ENCODE measurements around the gene SOX8.
A peak's percentile ranks its signal among the peaks of the same experiment; 100 is the strongest.

Gene SOX8

GRCh38 chr16:974611-975261 lies 6.8 kb upstream of the SOX8 start:
- DNase-seq = no peak

- DNase-seq = no peak
Measured at GRCh38 chr16:975291-975690, 6.3 kb upstream of the SOX8 start.

GRCh38 chr16:976389-976931 lies 5.1 kb upstream of the SOX8 start:
- DNase-seq = no peak

- DNase-seq = no peak
Measured at GRCh38 chr16:977081-977701, 4.4 kb upstream of the SOX8 start.

GRCh38 chr16:977896-978295 lies 3.7 kb upstream of the SOX8 start:
- no peak for DNase-seq

GRCh38 chr16:978403-978802 lies 3.2 kb upstream of the SOX8 start:
- no peak for DNase-seq

- DNase-seq = no peak
Measured at GRCh38 chr16:979147-979546, 2.4 kb upstream of the SOX8 start.

GRCh38 chr16:979859-980594 lies 1.5 kb upstream of the SOX8 start:
- no peak for DNase-seq

- peak in 2 of 3 donors; percentile 9 to 22 for DNase-seq
Measured at GRCh38 chr16:980595-980854, 1.0 kb upstream of the SOX8 start.

- DNase-seq = peak in 1 of 3 donors; percentile 18
Measured at GRCh38 chr16:982145-983043, 824 bp downstream of the SOX8 start.

- no peak for DNase-seq
Measured at GRCh38 chr16:983044-984030, 1.8 kb downstream of the SOX8 start.

- no peak for DNase-seq
Measured at GRCh38 chr16:984121-984694, 2.6 kb downstream of the SOX8 start.

GRCh38 chr16:984736-985636 lies 3.4 kb downstream of the SOX8 start:
- DNase-seq = no peak

- DNase-seq = no peak
Measured at GRCh38 chr16:985646-986400, 4.3 kb downstream of the SOX8 start.

GRCh38 chr16:986411-986810 lies 4.8 kb downstream of the SOX8 start:
- DNase-seq = no peak

GRCh38 chr16:986925-987582 lies 5.5 kb downstream of the SOX8 start:
- no peak for DNase-seq

- DNase-seq = no peak
Measured at GRCh38 chr16:987906-988305, 6.3 kb downstream of the SOX8 start.

- peak; percentile 39 to 51 (median 50) for DNase-seq
Measured at GRCh38 chr16:988471-989353, 7.1 kb downstream of the SOX8 start.

Data from suppressor macrophage treated with lipopolysaccharide for 1 hour (primary cell).